ENCODE data around the gene CACNA2D2. TPM values are rescaled to one million over a fixed set of nuclear protein-coding genes. Genes with fewer than 3 reads are reported as not detected.

Gene CACNA2D2
- total RNA-seq, 1 donor = not detected

GRCh38 chr3:50352781-50353180 is 150.7 kb downstream of the CACNA2D2 start:
- Histone ChIP-seq H3K27me3 (ENCODE audit: insufficient read depth, low read length) (no peaks in the 10 kb centered on the region), H2AFZ (ENCODE audit: low read length) (no peak overlapping the region), H3K9me3 (ENCODE audit: low read depth, low read length) (no peaks in the 10 kb centered on the region), H3K4me1 (ENCODE audit: insufficient read depth, low read length) (peaks cover 46% of the 10 kb centered on the region), H4K20me1 (ENCODE audit: insufficient read depth, low read length) (peaks cover 58% of the 10 kb centered on the region), H3K4me2 (ENCODE audit: insufficient read depth, low read length) (no peak overlapping the region), H3K36me3 (ENCODE audit: insufficient read depth, low read length) (peaks cover 58% of the 10 kb centered on the region), H3K79me2 (ENCODE audit: insufficient read depth, low read length) (peaks cover 83% of the 10 kb centered on the region), H3K27ac (ENCODE audit: low read depth, low read length) (peak overlapping the region; percentile 64), H3K4me3 (ENCODE audit: insufficient read depth, low read length) (no peak overlapping the region)
- peak; percentile 54 for TF ChIP-seq CTCF (IDR thresholded peaks at IDR 0.05; ENCODE audit: extremely low read depth, low read depth, low read length)
- DNase-seq (ENCODE audit: insufficient read length, low spot score, missing footprints) = peak; percentile 96

- peak overlapping the region; percentile 98 for H3K4me2 ChIP-seq (ENCODE audit: insufficient read depth, low read length)
- H3K4me1 ChIP-seq (ENCODE audit: insufficient read depth, low read length) = peaks cover 31% of the 10 kb centered on the region
- no peak for TF ChIP-seq CTCF (IDR thresholded peaks at IDR 0.05; ENCODE audit: extremely low read depth, low read depth, low read length)
- peaks cover 68% of the 10 kb centered on the region for H3K79me2 ChIP-seq (ENCODE audit: insufficient read depth, low read length)
- peak overlapping the region; percentile 96 for H2AFZ ChIP-seq (ENCODE audit: low read length)
- peaks cover 53% of the 10 kb centered on the region for H3K36me3 ChIP-seq (ENCODE audit: insufficient read depth, low read length)
- peak overlapping the region; percentile 97 for H3K4me3 ChIP-seq (ENCODE audit: insufficient read depth, low read length)
- no peaks in the 10 kb centered on the region for H3K9me3 ChIP-seq (ENCODE audit: low read depth, low read length)
- no peak for DNase-seq (ENCODE audit: insufficient read length, low spot score, missing footprints)
- H3K27me3 ChIP-seq (ENCODE audit: insufficient read depth, low read length) = no peaks in the 10 kb centered on the region
- H3K27ac ChIP-seq (ENCODE audit: low read depth, low read length) = peak overlapping the region; percentile 80
- H4K20me1 ChIP-seq (ENCODE audit: insufficient read depth, low read length) = peaks cover 44% of the 10 kb centered on the region
Observed at GRCh38 chr3:50351323-50351697, 152.1 kb downstream of the CACNA2D2 start.

- Histone ChIP-seq H3K4me2 (ENCODE audit: insufficient read depth, low read length) (peak within 1 kb of the TSS; percentile 98), H3K4me3 (ENCODE audit: insufficient read depth, low read length) (peak within 1 kb of the TSS; percentile 97), H3K27ac (ENCODE audit: low read depth, low read length) (peak within 1 kb of the TSS; percentile 80), H3K9me3 (ENCODE audit: low read depth, low read length) (no peaks in the 10 kb centered on the region), H3K4me1 (ENCODE audit: insufficient read depth, low read length) (peaks cover 28% of the 10 kb centered on the region), H3K36me3 (ENCODE audit: insufficient read depth, low read length) (peaks cover 48% of the 10 kb centered on the region), H4K20me1 (ENCODE audit: insufficient read depth, low read length) (peaks cover 38% of the 10 kb centered on the region), H3K27me3 (ENCODE audit: insufficient read depth, low read length) (no peaks in the 10 kb centered on the region), H3K79me2 (ENCODE audit: insufficient read depth, low read length) (peaks cover 62% of the 10 kb centered on the region), H2AFZ (ENCODE audit: low read length) (peak within 1 kb of the TSS; percentile 96)
- no peak for TF ChIP-seq CTCF (IDR thresholded peaks at IDR 0.05; ENCODE audit: extremely low read depth, low read depth, low read length)
- DNase-seq (ENCODE audit: insufficient read length, low spot score, missing footprints) = peak; percentile 98
Observed at GRCh38 chr3:50350527-50351322, 152.7 kb downstream of the CACNA2D2 start, which contains the start of the genes CYB561D2 and NPRL2. Gene CYB561D2, plus strand, starts transcription at chr3:50350862. Its CDS starts 572 bp downstream, at chr3:50351434. Gene NPRL2, minus strand, starts transcription at chr3:50350775. Its CDS starts 123 bp downstream, at chr3:50350652.

- Histone ChIP-seq H3K27me3 (ENCODE audit: insufficient read depth, low read length) (no peaks in the 10 kb centered on the region), H3K36me3 (ENCODE audit: insufficient read depth, low read length) (peaks cover 43% of the 10 kb centered on the region), H3K4me1 (ENCODE audit: insufficient read depth, low read length) (peaks cover 32% of the 10 kb centered on the region), H2AFZ (ENCODE audit: low read length) (peak overlapping the region; percentile 96), H3K4me3 (ENCODE audit: insufficient read depth, low read length) (peak overlapping the region; percentile 97), H4K20me1 (ENCODE audit: insufficient read depth, low read length) (peaks cover 32% of the 10 kb centered on the region), H3K27ac (ENCODE audit: low read depth, low read length) (peak overlapping the region; percentile 80), H3K4me2 (ENCODE audit: insufficient read depth, low read length) (peak overlapping the region; percentile 98), H3K9me3 (ENCODE audit: low read depth, low read length) (no peaks in the 10 kb centered on the region), H3K79me2 (ENCODE audit: insufficient read depth, low read length) (peaks cover 57% of the 10 kb centered on the region)
- TF ChIP-seq CTCF (IDR thresholded peaks at IDR 0.05; ENCODE audit: extremely low read depth, low read depth, low read length) = no peak
- DNase-seq (ENCODE audit: insufficient read length, low spot score, missing footprints) = peak; percentile 85
Observed at GRCh38 chr3:50350213-50350526, 153.3 kb downstream of the CACNA2D2 start.
